PC-9 (cell line): ENCODE results near the gene FUT4. TPM values are rescaled to one million over a fixed set of nuclear protein-coding genes. Genes with fewer than 3 reads are reported as not detected.

Source experiments
- BruUV-seq: library from RNA; stranded (reverse); fragments of 400-500 nt; replicated peaks from 2 replicates; lab custom pipeline; 2021; lab: Mats Ljungman, UMichigan
- CTCF ChIA-PET: fragments of 300-600 bp; sonication (Branson Sonifier 250); formaldehyde crosslinking; loops from one replicate; lab custom pipeline; 2022; ENCODE audit warnings: antibody characterized with exemption; lab: Charles Lee
- POLR2A ChIA-PET: fragments of 300-600 bp; sonication (Branson Sonifier 250); formaldehyde crosslinking; loops from one replicate; lab custom pipeline; 2022; ENCODE audit warnings: antibody characterized with exemption; ENCODE audit not compliant: unreplicated experiment; lab: Charles Lee
- DNase-seq, 2 experiments: peaks; one replicate each; pipeline versions ENCODE4 v3.0.0 to v3.0.0-alpha.2; 2015 to 2022; ENCODE audit warnings: mixed read lengths in 1 of 2
- H2AFZ ChIP-seq: fragments of 200-600 bp; sonication (generic); 2 replicates; pipeline ENCODE4 v1.8.1; 2017; ENCODE audit warnings: antibody characterized with exemption
- H3F3A ChIP-seq: fragments of 200-600 bp; sonication (generic); 2 replicates; pipeline ENCODE4 v1.8.1; 2017; ENCODE audit warnings: antibody characterized with exemption, mild to moderate bottlenecking, low read depth; ENCODE audit not compliant: insufficient read depth
- H3K27ac ChIP-seq: fragments of 200-600 bp; sonication (generic); 2 replicates; pipeline ENCODE4 v1.6.1; 2016; ENCODE audit warnings: mixed run types
- H3K27me3 ChIP-seq: fragments of 200-600 bp; sonication (generic); 2 replicates; pipeline ENCODE4 v1.6.1; 2016; ENCODE audit warnings: low read depth, mixed run types; ENCODE audit not compliant: insufficient read depth
- H3K36me3 ChIP-seq: fragments of 200-600 bp; sonication (generic); 2 replicates; pipeline ENCODE4 v1.6.1; 2016; ENCODE audit warnings: low read depth, mixed run types
- H3K4me1 ChIP-seq: fragments of 200-600 bp; sonication (generic); replicated peaks from 2 replicates; pipeline ENCODE4 v1.6.1; 2016; ENCODE audit warnings: mixed run types; ENCODE audit not compliant: insufficient read depth
- H3K4me2 ChIP-seq: fragments of 200-600 bp; sonication (generic); 2 replicates; pipeline ENCODE4 v1.6.1; 2017; ENCODE audit warnings: mixed run types
- H3K4me3 ChIP-seq: fragments of 200-600 bp; sonication (generic); 2 replicates; pipeline ENCODE4 v1.6.1; 2016; ENCODE audit warnings: mixed run types
- H3K79me2 ChIP-seq: fragments of 200-600 bp; sonication (generic); 2 replicates; pipeline ENCODE4 v1.6.1; 2017; ENCODE audit warnings: low read depth, mixed run types
- H3K9me2 ChIP-seq: fragments of 200-600 bp; sonication (generic); 2 replicates; pipeline ENCODE4 v1.8.1; 2017; ENCODE audit warnings: mild to moderate bottlenecking; ENCODE audit not compliant: insufficient read depth
- H3K9me3 ChIP-seq: fragments of 200-600 bp; sonication (generic); 2 replicates; pipeline ENCODE4 v1.8.1; 2016; ENCODE audit warnings: low read depth; ENCODE audit not compliant: insufficient read depth
- H4K20me1 ChIP-seq: fragments of 200-600 bp; sonication (generic); 2 replicates; pipeline ENCODE4 v1.8.1; 2017; ENCODE audit not compliant: insufficient read depth
- CTCF ChIP-seq: fragments of 200-600 bp; sonication (generic); conservative IDR thresholded peaks from 2 replicates; pipeline ENCODE4 v1.6.1; 2017; ENCODE audit warnings: mixed run types, antibody characterized with exemption, mild to moderate bottlenecking, moderate library complexity
- EZH2 ChIP-seq: fragments of 200-600 bp; sonication (generic); IDR thresholded peaks from 2 replicates; pipeline ENCODE4 v1.8.0; 2017; ENCODE audit warnings: antibody characterized with exemption, low read depth
- intact Hi-C: fragments of 100-400 bp; cut with micrococcal nuclease; formaldehyde crosslinking; loops from one replicate; pipeline ENCODE4 v1.10.0; 2022; ENCODE audit not compliant: unreplicated experiment
- total RNA-seq: library from RNA; stranded (reverse); gene quantifications from 2 replicates; pipeline ENCODE4 v1.2.3, GENCODE V29; 2021

The FUT4 gene
- total RNA-seq, 1 experiment from 2014 or later: 1.9 TPM

GRCh38 chr11:94532211-94532610 is 11.5 kb upstream of the FUT4 start:
- Histone ChIP-seq H3K27ac (no peak overlapping the region), H2AFZ (no peak overlapping the region), H3K4me3 (no peak overlapping the region), H3K4me1 (peaks cover 5% of the 10 kb centered on the region), H3K79me2 (no peaks in the 10 kb centered on the region), H3K36me3 (no peaks in the 10 kb centered on the region), H3K27me3 (no peaks in the 10 kb centered on the region), H3K9me3 (no peaks in the 10 kb centered on the region), H3F3A (no peaks in the 10 kb centered on the region), H4K20me1 (no peaks in the 10 kb centered on the region), H3K4me2 (no peak overlapping the region), H3K9me2 (0 out of 2 replicates have a peak, but pooled peaks cover 8% of the 10 kb centered on the region)
- no peak for DNase-seq
- no TSS peak for BruUV-seq
- no peak for TF ChIP-seq EZH2
- intact Hi-C loops: no loop called here
- CTCF ChIA-PET: no interaction called here
- POLR2A ChIA-PET: no interaction called here

GRCh38 chr11:94533206-94533605 is 10.5 kb upstream of the FUT4 start:
- Histone ChIP-seq H3K79me2 (no peaks in the 10 kb centered on the region), H3K27ac (no peak overlapping the region), H4K20me1 (no peaks in the 10 kb centered on the region), H3K27me3 (no peaks in the 10 kb centered on the region), H3K9me2 (0 out of 2 replicates have a peak, but pooled peaks cover 8% of the 10 kb centered on the region), H2AFZ (no peak overlapping the region), H3K36me3 (no peaks in the 10 kb centered on the region), H3K4me1 (peaks cover 11% of the 10 kb centered on the region), H3K4me3 (no peak overlapping the region), H3K9me3 (no peaks in the 10 kb centered on the region), H3K4me2 (no peak overlapping the region), H3F3A (no peaks in the 10 kb centered on the region)
- CTCF ChIA-PET: no interaction called here
- no peak for DNase-seq
- no TSS peak for BruUV-seq
- POLR2A ChIA-PET: no interaction called here
- intact Hi-C loops: no loop called here
- TF ChIP-seq EZH2: no peak
- TF ChIP-seq CTCF: no peak

DNA sequence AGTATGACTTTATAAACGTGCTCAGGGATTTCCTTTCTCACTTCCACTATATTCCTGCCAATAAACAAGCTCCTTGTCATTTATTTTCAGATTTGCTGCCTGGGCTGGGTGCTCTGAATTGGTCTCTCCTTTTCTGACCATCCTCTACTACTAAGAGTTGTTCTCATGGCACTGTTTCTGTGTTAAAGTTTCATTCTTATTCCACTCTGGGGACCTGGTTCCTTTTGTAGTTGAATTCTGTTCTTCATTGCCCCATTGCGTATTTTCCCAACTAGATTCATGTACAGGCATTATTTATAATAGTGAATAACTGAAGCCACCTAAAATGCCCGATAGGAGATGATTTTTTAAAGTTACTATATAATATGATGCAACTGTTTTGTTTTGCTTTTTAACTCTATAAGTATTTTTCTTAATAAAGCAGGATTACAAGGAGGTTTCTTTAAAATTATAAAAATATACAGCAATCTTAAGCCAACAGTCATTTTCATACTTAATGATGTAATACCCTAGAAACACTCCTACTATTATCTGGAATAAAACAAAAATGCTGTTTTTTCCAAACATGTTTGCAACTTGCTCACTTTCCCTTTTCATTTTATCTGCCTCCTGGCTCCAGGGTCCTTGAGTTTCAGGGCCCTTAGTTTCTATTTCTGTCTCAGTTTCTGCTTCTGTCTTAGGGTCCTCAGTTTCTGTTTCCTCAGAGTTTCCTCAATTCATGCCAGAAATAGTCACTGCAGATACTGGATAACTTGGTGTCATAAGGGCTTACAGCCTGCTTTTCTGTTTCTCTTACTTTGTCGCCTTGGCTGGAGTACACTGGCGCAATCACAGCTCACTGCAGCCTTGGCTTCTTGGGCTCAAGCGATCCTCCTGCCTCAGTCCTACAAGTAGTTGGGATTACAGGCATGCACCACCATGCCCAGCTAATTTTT is 9.8 kb upstream of the FUT4 start:
- H3K9me2 ChIP-seq: 0 out of 2 replicates have a peak, but pooled peaks cover 8% of the 10 kb centered on the region
- CTCF ChIA-PET: no interaction called here
- intact Hi-C loops: no loop called here

More for the DNA sequence above, 9.8 kb upstream of the FUT4 start:
- no peak overlapping the region for H3K4me2 ChIP-seq
- no peaks in the 10 kb centered on the region for H4K20me1 ChIP-seq
- DNase-seq: no peak
- H3K4me3 ChIP-seq: no peak overlapping the region
- no TSS peak for BruUV-seq
- H3K27ac ChIP-seq: no peak overlapping the region
- no peaks in the 10 kb centered on the region for H3K9me3 ChIP-seq
- TF ChIP-seq EZH2 (no peak), CTCF (no peak)
- H3K36me3 ChIP-seq: no peaks in the 10 kb centered on the region
- H3K4me1 ChIP-seq: peaks cover 11% of the 10 kb centered on the region
- no peaks in the 10 kb centered on the region for H3F3A ChIP-seq
- no peaks in the 10 kb centered on the region for H3K79me2 ChIP-seq
- POLR2A ChIA-PET: no interaction called here
- no peaks in the 10 kb centered on the region for H3K27me3 ChIP-seq
- H2AFZ ChIP-seq: no peak overlapping the region
